ENCODE data around the gene CFAP119.

Gene CFAP119

DNA sequence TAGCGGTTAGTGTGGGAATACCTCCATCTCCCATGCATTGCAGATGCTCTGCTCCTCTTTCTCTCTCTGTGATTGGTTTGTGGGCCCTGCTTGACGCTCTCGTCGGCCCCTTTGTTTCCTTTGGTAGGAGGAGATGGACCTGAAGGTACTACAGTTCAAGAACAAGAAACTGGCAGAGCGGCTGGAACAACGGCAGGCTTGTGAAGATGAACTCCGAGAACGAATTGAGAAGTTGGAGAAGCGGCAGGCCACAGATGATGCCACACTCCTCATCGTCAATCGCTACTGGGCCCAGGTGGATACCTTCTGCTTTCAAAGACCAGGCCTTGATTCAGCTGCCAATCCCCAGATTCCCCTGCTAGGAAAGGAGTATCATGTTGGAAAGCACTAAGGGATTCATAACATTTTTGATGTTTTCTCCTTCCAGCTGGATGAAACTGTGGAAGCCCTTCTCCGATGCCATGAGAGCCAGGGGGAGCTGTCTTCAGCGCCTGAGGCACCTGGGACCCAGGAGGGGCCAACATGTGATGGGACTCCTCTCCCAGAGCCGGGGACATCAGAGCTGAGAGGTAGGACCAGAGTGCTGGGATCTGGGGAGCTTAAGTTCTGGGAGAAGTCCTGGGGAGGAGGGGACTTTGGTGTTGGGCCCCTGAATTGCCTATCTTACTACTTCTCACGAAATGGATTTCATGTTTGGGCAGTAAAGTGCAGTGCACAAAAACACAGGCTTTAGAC lies 1.3 kb upstream of the CFAP119 start:
- no peak for DNase-seq (ENCODE audit: low read depth)

DNA sequence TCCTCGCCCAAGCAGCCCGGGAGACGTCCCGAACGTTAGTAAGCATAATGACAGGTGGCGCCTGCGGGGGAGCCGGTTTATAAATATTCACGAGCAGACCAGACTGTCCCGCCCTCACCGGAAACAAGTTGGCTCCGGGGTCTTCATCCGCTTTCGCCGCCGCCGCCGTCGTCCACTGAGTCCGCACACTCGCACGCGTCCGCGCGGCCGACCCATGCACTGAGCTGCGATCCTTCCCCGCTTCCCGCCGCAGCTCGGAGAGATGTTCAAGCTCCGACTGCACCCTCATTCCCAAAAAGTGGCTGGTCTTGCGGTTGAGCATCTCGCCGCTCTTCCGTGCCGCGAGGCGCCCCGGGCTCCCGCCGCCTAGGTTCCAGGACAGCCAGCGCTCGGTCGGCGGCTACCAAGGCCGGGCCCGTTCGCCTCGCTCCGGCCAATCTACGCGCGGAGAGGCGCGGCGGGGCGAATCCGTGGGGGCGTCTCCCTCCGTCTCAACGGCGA lies 385 bp downstream of the CFAP119 start:
- peak; percentile 21 for DNase-seq (ENCODE audit: low read depth)

DNA sequence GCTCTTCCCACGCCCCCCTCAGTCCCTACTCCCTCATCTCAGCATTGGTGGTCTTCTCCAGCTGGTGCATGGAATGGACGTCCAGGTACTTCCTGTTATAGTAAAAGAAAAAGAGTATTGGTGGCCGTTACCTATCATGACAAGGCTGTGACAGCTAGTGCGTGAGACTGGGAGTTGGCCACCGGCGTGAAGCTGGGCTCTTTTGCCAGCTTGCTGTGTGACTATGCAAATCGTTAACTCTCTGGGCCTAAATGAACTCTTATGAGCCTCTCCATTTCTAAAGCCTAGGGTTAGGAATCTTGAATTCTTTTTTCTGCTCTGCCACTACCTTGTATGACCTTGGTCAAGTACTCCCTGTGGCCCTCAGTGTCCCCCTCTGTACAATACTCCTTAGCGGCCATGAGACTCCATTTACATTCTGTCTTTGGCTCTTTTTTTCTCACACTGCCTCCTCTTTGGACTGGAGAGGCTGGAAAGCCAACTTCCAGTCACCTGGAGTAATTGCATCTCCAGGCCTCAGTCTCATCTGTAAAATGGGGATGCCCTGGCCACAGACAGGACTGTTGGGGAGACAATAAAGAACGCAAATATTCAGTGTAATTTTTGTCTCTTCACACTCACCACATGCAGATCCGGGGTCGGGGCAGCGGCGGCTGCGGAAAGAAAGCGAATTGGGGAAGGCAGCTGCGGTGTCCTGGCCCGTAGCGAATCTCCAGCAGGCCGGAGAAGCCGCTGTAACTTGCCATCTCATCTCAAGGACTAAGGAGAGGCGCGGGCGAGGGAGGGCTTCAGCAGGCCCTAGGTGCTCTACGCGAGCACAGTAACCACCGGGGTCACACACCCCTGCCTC lies 1.1 kb downstream of the CFAP119 start:
- no peak for DNase-seq (ENCODE audit: low read depth)

DNA sequence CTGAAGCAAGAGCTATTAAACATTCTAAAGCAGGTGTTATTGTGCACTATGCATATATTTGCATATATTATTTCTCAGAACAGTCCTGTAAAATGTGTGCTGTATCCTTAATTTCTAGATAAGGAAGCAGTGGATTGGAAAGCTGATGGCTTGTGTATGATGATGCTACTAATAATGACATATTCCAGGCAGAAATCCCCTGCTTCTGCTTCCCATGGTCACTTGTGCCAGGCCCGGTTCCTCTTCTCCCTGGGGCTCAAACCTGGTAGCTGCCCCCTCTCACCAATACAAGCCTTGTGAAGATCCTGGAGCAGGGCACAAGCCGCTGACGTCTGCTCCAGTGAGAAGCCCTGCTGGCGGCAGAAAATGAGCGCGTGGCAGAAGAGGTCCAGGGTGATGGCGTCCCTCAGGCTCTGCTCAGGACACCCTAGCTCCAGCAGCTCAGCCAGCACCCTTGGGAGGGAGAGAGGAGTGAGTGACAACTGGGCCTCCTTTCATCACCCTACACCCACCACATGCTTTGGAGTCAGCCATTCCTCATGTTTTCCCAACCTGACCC lies 1.8 kb downstream of the CFAP119 start:
- DNase-seq (ENCODE audit: low read depth), result no peak

DNA sequence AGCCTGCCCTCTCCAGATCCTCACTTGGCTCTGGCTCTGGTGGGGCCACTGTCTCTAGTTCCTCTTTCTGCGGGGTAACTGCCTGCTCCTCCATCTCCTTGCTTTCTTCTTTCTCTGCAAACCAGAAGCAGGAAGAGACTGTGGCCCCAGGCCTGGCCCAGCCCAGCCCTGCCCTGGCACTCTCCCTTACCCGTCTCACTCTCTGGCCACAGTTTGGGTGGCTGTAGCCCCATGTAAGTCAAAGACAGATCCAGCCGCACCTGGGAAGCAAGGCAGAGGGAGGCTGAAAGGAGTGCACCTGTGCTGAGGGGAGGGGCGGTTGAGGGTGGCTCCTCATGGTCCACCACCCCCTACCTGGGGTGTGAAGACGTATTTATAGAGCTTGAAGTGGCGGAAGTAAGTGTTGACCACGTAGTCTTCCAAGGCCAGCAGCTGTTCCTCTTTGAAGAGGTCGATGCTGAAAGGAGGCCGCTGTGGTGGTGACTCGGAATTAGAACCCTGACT lies 2.8 kb downstream of the CFAP119 start:
- no peak for DNase-seq (ENCODE audit: low read depth)

DNA sequence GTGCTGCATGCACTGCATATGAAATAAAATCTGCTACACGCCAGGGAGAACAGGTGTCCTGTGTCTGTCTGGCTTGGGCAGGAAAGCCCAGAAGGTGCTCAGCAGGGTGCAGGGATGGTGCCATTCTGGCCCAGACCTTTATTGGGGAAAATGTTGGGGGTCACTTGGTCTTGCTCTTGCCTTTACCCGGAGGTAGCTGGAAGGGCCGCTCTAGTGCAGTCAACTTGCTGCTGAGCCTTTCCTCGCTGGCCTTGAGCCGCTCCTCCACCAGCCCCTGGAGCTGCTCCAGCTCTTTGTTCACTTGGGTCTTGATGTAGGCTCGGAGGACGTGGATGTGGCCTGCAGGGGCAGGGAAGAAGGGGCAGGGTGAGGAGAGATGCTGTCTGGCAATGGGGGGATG lies 4.5 kb downstream of the CFAP119 start:
- DNase-seq (ENCODE audit: low read depth), result no peak

DNA sequence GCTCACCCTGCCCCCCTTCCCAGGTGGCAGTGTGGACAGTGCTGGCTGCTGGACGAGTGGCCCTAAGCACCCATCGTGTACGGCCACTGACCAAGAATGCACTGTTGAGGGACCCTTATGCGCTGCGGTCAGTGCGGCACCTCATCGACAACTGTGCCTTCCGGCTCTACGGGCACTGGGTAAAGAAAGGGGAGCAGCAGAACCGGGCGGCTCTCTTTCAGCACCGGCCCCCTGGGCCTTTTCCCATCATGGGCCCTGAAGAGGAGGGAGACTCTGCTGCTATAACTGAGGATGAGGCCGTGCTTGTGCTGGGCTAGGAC lies 5.1 kb downstream of the CFAP119 start:
- DNase-seq (ENCODE audit: low read depth), result no peak

DNA sequence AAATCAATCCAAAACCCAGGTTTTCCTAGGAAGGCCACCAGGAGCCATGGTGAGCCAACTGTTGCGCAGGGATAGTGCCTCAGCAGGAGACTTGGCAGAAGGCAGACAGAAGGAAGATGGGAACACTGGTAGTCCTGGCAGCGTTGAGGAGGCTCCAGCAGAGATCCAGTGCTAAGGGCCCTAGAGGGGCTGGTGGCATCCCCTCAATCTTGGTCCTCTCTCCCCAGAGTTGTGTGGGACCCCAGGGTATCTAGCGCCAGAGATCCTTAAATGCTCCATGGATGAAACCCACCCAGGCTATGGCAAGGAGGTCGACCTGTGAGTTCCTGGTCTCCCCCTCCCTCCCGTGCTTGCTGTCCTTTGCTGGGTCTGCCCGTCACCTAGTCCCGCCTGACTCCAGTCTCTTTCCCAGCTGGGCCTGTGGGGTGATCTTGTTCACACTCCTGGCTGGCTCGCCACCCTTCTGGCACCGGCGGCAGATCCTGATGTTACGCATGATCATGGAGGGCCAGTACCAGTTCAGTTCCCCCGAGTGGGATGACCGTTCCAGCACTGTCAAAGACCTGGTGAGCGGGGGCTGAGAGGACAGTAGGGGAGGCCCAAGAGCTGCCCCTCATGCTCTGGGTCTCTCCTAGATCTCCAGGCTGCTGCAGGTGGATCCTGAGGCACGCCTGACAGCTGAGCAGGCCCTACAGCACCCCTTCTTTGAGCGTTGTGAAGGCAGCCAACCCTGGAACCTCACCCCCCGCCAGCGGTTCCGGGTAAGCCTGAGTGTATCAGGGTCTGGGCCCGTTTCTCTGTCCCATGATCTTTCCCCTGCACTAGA lies 5.7 kb downstream of the CFAP119 start:
- DNase-seq (ENCODE audit: low read depth), result no peak

DNA sequence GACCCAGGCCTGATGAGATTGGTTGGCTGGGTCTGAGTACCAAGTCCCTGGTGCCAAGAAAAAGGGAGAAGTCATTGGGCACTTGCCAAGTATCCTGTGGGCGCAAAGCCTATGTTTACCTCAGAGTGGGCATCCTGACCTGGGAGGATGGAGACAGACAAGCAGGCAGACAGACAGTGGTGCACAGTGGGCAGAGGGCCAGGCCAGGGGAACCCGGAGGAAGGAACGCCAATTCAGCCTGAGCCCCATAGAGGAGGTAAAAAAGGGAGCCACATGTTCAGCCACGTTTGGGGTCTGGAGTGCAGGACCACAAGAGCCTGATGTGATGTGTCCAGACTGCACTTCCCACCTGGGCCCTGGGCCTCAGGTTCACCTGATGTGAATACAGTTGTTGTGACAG lies 8.3 kb downstream of the CFAP119 start:
- DNase-seq (ENCODE audit: low read depth), result no peak

DNA sequence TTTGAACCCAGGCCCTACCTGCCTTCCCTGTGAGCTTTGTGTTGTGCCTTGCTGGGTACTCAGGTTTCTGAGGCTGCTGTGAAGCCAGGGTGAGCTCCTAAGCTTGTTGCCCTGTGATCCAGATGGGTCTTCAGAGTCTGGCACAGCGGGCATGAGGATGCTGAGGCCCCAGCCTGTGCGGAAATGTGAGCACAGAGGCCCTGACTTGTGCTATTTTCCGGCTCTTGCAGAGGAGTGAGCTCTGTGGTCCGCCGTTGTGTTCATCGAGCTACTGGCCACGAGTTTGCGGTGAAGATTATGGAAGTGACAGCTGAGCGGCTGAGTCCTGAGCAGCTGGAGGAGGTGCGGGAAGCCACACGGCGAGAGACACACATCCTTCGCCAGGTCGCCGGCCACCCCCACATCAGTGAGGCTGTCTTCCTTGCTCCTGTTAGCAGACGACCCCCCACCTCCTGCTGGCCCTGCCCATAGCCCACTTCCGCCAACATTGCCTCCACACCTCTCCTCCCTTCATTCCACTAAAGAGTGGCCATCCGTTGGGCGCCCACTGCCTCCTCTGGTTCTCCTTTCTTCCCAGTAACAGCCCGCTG lies 10.9 kb downstream of the CFAP119 start:
- DNase-seq (ENCODE audit: low read depth), result no peak

DNA sequence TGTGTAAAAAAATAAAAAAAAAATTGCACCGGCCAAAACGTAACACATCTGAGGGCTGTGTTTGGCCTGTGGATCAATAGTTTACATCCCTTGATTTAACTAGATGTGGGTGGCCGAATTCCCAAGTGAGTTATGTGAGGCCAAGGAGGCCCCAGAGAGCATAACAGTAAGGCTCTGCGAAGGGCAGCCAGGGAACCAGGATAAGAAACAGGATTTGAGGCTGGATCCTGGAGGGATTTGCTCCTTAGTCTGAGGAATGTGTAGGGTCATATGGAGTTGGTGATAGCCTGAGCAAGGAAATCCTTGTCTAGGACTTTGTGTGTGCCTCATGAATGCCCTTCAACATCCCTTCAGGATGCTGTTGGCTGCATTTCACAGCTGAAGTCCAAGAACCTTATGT lies 11.7 kb downstream of the CFAP119 start:
- no peak for DNase-seq (ENCODE audit: low read depth)

DNA sequence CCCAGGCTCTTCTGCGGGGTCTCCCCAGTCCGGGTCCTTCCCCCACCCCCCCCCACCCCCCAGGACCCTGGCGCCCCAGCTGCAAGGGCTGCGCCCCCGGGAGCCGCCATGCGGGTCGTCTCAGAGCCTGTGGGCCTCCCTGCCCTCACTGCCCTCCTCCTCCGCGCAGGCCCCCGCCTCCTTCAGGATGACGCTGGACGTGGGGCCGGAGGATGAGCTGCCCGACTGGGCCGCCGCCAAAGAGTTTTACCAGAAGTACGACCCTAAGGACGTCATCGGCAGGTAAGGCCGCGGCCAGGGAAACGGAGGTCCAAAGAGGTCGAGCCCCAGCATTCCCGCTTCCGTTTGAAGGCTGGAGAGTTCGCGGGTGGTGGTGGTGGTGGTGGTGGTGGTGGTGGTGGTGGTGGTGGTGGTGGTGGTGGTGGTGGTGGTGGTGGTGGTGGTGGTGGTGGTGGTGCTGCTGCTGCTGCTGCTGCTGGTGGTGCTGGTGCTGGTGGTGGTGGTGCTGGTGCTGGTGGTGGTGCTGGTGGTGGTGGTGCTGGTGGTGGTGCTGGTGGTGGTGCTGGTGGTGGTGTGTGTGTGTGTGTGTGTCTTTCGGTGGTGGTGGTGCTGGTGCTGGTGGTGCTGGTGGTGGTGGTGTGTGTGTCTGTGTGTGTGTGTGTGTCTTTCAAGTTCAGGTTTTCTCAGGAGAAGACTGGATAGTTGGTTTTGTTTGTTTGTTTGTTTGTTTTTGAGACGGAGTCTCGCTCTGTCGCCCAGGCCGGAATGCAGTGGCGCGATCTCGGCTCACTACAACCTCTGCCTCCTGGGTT lies 13.0 kb downstream of the CFAP119 start:
- no peak for DNase-seq (ENCODE audit: low read depth)

DNA sequence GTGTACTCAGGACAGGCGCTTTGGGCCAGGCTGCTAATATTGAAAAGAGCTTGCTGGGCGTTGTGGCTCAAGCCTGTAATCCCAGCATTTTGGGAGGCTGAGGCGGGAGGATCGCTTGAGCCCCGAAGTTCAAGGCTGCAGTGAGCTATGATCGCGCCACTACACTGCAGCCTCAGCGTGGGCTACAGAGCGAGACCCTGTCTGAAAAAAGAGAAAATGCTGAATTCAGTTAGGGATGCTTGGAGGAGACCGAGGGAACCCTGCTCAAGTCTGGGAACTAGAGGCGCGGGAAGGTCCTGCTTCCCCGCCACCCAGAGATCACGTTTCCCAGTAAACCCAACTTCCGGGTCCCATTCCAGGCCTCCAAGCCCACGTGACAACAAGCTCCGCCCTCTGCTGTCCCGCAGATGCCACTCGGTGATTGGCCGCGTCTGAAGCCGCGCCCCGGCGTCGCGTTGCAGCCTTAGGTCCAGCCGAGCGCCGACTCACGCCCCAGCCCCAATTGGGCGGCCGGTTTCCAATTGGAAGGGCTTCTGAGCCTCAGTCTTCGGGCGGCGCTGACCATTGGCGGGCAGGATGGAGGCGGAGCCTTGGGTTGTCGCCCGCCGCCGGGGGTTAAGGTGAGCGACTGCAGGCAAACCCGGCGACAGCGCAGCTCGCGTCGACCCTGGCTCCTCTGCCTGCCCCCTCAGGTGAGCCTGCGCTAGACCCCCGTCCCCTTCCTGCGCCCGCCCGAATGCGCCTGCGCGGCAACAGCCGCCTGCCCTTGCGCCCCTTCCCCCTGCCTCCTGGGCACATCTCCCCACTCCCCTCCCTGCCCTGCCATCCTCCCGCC lies 13.8 kb downstream of the CFAP119 start, which contains the start of gene PHKG2:
Gene PHKG2 (plus strand): TSS at position 627 of the 835 bp plus-strand sequence. CDS start 396 bp downstream, outside the sequence.
- peak; percentile 90 for DNase-seq (ENCODE audit: low read depth)

DNA sequence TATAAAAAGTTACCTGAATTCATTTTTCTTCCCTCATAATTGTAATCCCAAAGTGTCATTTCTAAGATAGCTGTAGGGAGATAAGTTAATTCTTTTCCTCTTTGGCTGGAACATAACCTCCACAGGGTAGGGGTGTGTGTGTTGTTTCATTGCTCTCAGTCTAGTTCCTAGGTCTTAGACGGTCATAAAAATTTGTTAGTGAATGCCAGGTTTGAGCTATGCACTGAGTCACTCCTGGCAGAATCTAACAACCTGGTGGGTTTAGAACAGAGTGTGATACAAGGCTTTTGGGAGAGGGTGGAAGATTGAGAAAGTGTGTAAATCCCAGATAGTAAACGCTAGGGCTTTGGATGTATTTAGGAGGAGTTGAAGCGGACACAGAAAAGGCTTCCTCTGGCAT lies 14.5 kb downstream of the CFAP119 start:
- no peak for DNase-seq (ENCODE audit: low read depth)

DNA sequence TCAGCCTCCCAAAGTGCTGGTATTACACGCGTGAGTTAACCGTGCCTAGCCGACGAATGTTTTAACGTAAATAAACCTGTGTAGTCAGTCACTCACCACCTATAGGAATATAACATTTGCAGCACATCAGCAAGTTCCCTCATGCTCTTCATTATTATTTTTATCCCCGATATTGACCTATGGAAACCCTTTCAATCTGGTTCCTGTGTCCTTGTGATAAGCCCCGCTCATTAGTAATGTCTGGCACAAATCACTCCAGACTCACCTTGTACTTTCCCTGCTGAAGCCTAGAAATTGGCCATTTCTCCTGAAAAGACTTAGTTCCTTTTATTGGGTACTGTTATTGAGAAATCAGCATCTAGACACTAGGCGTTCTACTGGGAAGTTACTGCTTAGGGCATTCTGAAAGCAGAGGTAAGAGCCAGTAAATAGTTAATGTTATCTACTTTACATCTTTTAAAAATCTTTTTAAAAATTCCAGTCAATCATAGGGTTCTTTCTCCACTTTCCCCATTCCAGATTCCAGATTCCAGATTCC lies 15.2 kb downstream of the CFAP119 start:
- no peak for DNase-seq (ENCODE audit: low read depth)

DNA sequence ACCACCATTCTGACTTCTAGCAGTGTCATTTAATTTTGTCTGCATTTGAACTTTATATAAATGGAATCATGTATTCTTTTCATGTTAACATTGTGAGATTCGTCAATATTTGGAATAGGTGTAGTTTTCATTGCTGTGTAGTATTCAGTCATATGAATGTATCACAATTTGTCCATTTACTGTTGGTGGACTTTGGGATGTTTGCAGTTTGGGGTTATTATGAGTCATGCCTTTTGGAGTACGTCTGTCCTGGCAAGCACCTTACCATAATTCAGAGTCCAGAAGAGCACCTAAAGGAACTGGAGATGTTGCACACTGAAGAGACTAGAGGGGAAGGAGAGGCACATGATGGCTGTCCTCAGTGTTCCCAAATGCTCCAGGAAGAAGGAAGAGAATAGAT lies 16.8 kb downstream of the CFAP119 start:
- no peak for DNase-seq (ENCODE audit: low read depth)

DNA sequence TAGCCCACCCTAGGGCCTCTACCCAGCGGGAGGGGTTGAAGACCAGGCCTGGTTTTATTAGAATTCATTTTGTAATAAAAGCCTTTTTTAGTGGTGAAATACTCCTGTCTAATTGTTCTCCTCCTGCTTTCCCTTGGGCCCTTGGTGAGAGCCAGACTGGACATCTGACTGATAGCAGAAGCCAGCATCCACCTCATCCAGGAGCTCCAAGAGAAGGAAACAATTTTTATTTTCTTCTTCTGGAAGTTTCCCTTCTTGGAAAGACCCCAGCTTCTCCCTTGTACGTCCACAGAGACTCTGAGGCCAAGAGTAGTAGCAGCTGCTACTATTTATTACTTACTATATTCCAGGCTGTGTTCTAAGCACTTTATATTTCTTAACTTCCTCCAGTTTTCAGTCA lies 17.7 kb downstream of the CFAP119 start:
- no peak for DNase-seq (ENCODE audit: low read depth)

DNA sequence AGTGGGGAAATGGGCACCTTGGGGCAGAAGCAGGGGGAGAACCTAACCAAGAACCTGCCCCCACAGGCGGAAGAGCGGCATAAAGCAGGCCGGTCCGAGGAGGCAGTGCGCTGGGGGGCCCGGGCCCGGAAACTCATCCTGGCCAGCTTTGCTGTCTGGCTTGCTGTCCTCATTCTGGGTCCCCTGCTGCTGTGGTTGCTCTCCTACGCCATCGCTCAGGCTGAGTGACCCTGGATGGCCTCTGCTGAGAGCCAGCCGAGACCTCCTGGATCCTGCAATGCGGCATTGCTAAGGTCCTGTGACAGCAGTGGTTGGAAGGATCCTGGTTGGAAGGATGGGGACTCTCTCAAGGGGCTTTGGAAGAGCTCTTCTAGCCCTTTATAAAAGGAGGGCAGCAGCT lies 18.1 kb downstream of the CFAP119 start:
- DNase-seq (ENCODE audit: low read depth), result no peak

DNA sequence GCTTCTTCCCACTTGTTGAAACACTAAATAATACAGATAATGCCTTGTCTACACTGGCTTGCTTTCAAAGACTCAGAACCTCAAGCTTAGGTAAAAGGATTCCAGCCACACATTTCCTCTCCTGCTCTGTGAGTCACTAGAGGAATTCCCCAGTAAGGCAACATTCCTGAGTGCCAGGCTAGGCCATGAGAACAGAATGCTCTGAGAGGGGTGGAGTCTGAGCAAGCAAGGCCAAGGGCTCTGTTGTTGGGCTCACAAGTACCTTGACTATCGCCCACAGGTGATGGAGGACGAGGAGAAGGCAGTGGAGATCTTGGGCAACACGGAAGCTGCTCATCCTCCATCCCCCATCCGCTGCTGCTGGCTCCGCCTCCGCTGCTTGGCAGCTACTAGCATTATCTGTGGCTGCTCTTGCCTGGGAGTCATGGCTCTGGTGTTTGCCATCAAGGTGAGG lies 20.4 kb downstream of the CFAP119 start:
- no peak for DNase-seq (ENCODE audit: low read depth)

Data from T follicular helper cell (primary cell).